BLaER1 treated with 17β-estradiol and CSF1 and Interleukin-3, amounts not matched to agents 10 nM and 100 nM (cell line): Measurements from ENCODE around the gene PCNX1.

Experiments used
- H3K27ac ChIP-seq, 11 experiments: shearing (Covaris generic); formaldehyde crosslinking; 2 replicates each; pipeline ENCODE4 v1.8.1; 2022
- H3K27me3 ChIP-seq, 11 experiments: shearing (Covaris generic); formaldehyde crosslinking; 2 replicates each; pipeline ENCODE4 v1.8.1; 2022
- H3K36me3 ChIP-seq, 11 experiments: shearing (Covaris generic); formaldehyde crosslinking; 2 replicates each; pipeline ENCODE4 v1.8.1; 2022
- H3K4me1 ChIP-seq, 10 experiments: shearing (Covaris generic); formaldehyde crosslinking; 2 replicates each; pipeline ENCODE4 v1.8.1; 2022
- H3K4me2 ChIP-seq, 11 experiments: shearing (Covaris generic); formaldehyde crosslinking; 2 replicates each; pipeline ENCODE4 v1.8.1; 2022
- H3K4me3 ChIP-seq, 10 experiments: shearing (Covaris generic); formaldehyde crosslinking; 2 replicates each; pipeline ENCODE4 v1.8.1; 2022
- H3K9ac ChIP-seq, 11 experiments: shearing (Covaris generic); formaldehyde crosslinking; 2 replicates each; pipeline ENCODE4 v1.8.1; 2022
- H3K9me3 ChIP-seq, 11 experiments: shearing (Covaris generic); formaldehyde crosslinking; replicated peaks in 1 of 11; 2 replicates each; pipeline ENCODE4 v1.8.1; 2022
- H4K20me1 ChIP-seq, 11 experiments: shearing (Covaris generic); formaldehyde crosslinking; 2 replicates each; pipeline ENCODE4 v1.8.1; 2022
- Cebpa-rat ChIP-seq, 11 experiments: shearing (Covaris generic); IDR thresholded peaks; 2 replicates each; pipeline ENCODE4 v1.8.1; 2022

Gene PCNX1

DNA sequence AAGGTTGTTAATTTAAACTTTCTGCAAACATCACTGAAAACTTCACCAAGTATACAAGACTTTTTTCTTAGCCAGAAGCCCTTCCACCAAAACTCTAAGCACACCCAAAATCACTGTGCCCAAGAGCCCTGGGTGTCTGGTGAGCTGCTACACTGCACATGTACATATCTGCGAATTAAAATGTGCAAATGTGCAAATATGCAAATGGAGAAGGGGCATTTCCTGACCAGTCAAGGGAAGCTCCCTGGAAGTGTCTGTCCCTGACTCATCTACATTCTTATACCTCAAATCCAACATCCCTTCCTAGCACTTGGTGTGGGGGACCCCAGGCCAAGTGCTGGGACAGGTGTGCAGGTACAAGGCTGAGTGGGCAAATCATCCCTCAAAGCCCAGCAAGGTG is 123.7 kb downstream of the PCNX1 start:
- peaks cover 0 to 5% (median 2%) of the 10 kb centered on the region in 11 experiments; a peak in 16 of 22 replicates for H3K9me3 ChIP-seq
- TF ChIP-seq Cebpa-rat (IDR thresholded peaks at IDR 0.05) = no peak
- H3K27ac ChIP-seq = no peak overlapping the region
- no peak overlapping the region for H3K4me3 ChIP-seq
- no peak overlapping the region for H3K4me2 ChIP-seq
- peaks cover 0 to 12% (median 0%) of the 10 kb centered on the region in 11 experiments; a peak in 2 of 22 replicates for H4K20me1 ChIP-seq
- no peaks in the 10 kb centered on the region for H3K27me3 ChIP-seq
- H3K9ac ChIP-seq = no peak overlapping the region
- H3K4me1 ChIP-seq = no peaks in the 10 kb centered on the region
- H3K36me3 ChIP-seq = peaks cover 50 to 97% (median 79%) of the 10 kb centered on the region in 11 experiments

DNA sequence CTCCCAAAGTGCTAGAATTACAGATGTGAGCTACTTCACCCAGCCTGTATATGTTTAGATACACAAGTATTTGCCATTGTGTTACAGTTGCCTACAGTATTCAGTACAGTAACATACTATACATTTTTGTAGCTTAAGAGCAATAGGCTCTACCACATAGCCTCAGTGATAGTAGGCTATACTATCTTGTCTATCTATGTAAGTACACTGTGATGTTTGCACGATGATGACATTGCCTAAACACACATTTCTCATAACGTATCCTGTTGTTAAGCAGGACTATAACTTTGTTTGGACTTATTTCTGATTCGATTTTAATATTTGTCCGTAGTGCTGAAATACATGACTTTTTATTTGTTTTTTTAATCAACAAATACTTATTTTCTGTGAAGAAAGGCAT is 129.2 kb downstream of the PCNX1 start:
- Histone ChIP-seq H3K36me3 (peaks cover 64 to 80% (median 75%) of the 10 kb centered on the region in 11 experiments), H3K4me1 (no peaks in the 10 kb centered on the region)

DNA sequence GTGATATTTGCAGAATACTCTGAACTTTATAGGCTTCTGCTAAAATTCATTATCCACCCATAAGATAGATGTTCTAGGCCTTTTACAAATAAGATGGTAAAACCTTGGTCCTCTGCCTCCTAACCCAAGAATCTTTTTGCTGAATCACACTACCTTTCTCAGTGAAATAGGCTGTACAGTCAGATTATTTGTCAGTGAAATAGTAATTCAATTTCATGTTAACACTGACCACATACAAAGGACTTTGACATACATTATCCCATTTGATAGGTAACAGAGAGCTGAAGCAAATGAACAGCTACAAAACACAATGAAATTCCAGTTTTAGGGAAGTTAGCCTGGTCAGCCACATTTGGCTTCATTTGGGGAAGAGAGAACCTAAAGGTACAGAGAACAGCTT is 141.1 kb downstream of the PCNX1 start:
- Histone ChIP-seq H3K27ac (no peak overlapping the region), H3K9me3 (peaks cover 0 to 8% (median 0%) of the 10 kb centered on the region in 11 experiments; a peak in 2 of 22 replicates), H3K4me3 (no peak overlapping the region), H3K36me3 (peaks cover 45 to 97% (median 68%) of the 10 kb centered on the region in 11 experiments), H3K4me1 (no peaks in the 10 kb centered on the region), H4K20me1 (peaks cover 0 to 12% (median 0%) of the 10 kb centered on the region in 11 experiments; a peak in 3 of 22 replicates), H3K27me3 (no peaks in the 10 kb centered on the region), H3K9ac (no peak overlapping the region), H3K4me2 (no peak overlapping the region)
- no peak for TF ChIP-seq Cebpa-rat (IDR thresholded peaks at IDR 0.05)

More for the DNA sequence above, 129.2 kb downstream of the PCNX1 start:
- H3K4me3 ChIP-seq = no peak overlapping the region
- H3K27ac ChIP-seq = no peak overlapping the region
- H3K4me2 ChIP-seq = no peak overlapping the region
- peaks cover 0 to 7% (median 0%) of the 10 kb centered on the region in 11 experiments; a peak in 2 of 22 replicates for H4K20me1 ChIP-seq
- H3K9me3 ChIP-seq = peaks cover 26 to 38% (median 35%) of the 10 kb centered on the region in 11 experiments
- H3K9ac ChIP-seq = no peak overlapping the region
- TF ChIP-seq Cebpa-rat (IDR thresholded peaks at IDR 0.05) = no peak
- no peaks in the 10 kb centered on the region for H3K27me3 ChIP-seq

DNA sequence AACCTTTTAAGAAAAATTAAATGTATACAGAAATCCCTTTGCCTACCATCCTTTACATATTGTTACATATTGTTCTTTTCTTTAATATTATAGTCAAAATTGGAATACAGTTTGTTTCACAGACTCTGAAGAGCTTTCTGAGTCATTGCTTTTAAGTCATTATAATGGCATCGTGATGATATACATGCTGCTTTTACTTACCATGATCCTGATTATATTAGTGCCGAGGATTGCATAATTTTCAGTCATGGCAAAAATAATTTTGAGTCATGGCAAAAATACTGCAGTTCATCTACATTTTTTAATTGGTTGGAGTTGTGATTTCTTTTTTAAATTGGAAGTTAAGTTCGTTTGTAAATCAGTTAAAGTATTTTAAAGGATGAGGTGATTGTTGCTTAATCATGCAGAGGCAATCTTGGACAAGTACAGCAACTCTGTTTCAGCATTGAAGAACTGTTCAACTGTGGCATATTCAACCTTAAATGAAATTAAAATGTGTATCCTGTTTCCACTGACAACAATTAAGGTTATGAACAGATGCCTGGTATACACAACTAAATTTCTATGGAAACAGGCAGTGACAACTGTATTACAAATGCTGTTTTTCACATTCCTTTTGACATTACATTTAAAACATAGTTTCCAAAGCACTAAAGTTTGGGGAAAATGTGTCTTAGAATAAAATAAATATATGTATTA is 142.3 kb downstream of the PCNX1 start:
- Histone ChIP-seq H4K20me1 (peaks cover 0 to 7% (median 0%) of the 10 kb centered on the region in 11 experiments; a peak in 3 of 22 replicates), H3K9ac (no peak overlapping the region), H3K4me3 (no peak overlapping the region), H3K9me3 (no peaks in the 10 kb centered on the region), H3K4me2 (no peak overlapping the region), H3K4me1 (no peaks in the 10 kb centered on the region), H3K36me3 (peaks cover 45 to 98% (median 65%) of the 10 kb centered on the region in 11 experiments), H3K27me3 (no peaks in the 10 kb centered on the region), H3K27ac (no peak overlapping the region)
- no peak for TF ChIP-seq Cebpa-rat (IDR thresholded peaks at IDR 0.05)

DNA sequence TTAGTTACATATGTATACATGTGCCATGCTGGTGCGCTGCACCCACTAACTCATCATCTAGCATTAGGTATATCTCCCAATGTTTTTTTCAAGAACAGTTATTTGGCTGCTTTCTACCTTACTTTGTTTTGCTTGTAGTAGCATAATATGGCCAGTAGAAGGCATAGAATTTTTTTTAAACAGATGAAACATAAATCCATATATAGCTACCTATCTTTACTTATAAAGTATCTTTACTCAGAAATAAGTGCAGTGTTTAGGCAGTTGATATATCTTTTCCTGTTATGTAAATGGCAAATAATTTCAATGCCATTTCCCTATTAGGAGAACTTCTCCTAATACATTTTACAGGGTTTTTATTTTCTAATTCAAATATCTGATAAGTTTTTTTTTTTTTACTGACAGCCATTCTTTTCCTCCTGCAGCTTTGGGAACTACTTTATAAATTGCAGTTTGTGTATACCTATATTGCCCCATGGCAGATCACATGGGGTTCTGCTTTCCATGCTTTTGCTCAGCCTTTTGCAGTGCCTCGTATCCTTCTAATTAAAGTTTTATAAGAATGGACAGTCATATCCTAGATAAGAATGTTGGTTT is 143.1 kb downstream of the PCNX1 start:
- TF ChIP-seq Cebpa-rat (IDR thresholded peaks at IDR 0.05) = no peak
- Histone ChIP-seq H4K20me1 (peaks cover 0 to 7% (median 0%) of the 10 kb centered on the region in 11 experiments; a peak in 3 of 22 replicates), H3K4me3 (no peak overlapping the region), H3K4me2 (no peak overlapping the region), H3K9me3 (no peaks in the 10 kb centered on the region), H3K36me3 (peaks cover 46 to 97% (median 65%) of the 10 kb centered on the region in 11 experiments), H3K4me1 (no peaks in the 10 kb centered on the region), H3K27me3 (no peaks in the 10 kb centered on the region), H3K27ac (no peak overlapping the region), H3K9ac (no peak overlapping the region)

DNA sequence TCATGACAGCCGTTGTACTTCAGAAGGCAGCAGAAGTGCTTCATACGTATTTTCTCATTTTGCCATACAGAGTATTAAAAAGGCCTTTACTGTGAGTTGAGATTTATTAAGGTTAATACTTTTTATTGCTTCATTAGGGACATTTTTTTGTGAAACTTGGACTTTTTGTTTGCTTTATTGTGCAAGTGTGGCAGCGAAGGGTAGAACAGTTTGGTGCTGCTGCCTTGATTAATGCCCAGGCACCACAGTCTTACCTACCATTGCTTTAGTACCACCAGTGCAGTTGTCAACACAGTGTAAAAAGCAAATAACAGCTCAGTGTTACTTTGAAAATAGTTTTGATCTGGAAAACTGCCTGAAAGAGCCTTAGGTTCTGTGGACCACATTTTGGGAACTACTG is 147.4 kb downstream of the PCNX1 start:
- Histone ChIP-seq H3K9me3 (no peaks in the 10 kb centered on the region), H3K4me3 (no peak overlapping the region), H3K27ac (no peak overlapping the region), H3K4me2 (no peak overlapping the region), H3K9ac (no peak overlapping the region), H3K27me3 (no peaks in the 10 kb centered on the region), H4K20me1 (no peaks in the 10 kb centered on the region; a peak in 1 of 22 replicates), H3K4me1 (no peaks in the 10 kb centered on the region), H3K36me3 (peaks cover 64 to 95% (median 83%) of the 10 kb centered on the region in 11 experiments)
- TF ChIP-seq Cebpa-rat (IDR thresholded peaks at IDR 0.05) = no peak

DNA sequence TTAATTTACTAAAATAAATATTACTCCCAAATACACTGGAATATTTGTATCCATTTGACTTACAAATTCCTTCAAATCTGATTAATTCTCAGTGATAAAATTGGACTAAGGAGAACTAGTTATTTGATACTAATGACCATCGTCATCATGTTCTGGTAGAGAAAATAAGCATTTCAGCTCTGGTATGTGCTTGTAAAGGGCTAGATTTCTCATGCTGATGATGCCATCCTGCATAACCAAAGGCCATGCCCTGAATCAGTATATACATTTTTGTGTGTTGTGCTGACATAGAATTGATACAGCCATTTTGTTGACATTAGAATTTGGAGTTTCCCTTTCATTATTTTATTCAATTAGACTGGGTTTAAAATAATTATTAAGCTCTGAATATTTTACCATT is 148.9 kb downstream of the PCNX1 start:
- Histone ChIP-seq H3K4me3 (no peak overlapping the region), H3K9me3 (no peaks in the 10 kb centered on the region), H3K4me1 (no peaks in the 10 kb centered on the region), H4K20me1 (0 out of 22 replicates have a peak, but pooled peaks cover 0 to 3% (median 0%) of the 10 kb centered on the region in 11 experiments), H3K9ac (no peak overlapping the region), H3K4me2 (no peak overlapping the region), H3K36me3 (peaks cover 72 to 100% (median 93%) of the 10 kb centered on the region in 11 experiments), H3K27me3 (no peaks in the 10 kb centered on the region), H3K27ac (no peak overlapping the region)
- TF ChIP-seq Cebpa-rat (IDR thresholded peaks at IDR 0.05) = no peak

DNA sequence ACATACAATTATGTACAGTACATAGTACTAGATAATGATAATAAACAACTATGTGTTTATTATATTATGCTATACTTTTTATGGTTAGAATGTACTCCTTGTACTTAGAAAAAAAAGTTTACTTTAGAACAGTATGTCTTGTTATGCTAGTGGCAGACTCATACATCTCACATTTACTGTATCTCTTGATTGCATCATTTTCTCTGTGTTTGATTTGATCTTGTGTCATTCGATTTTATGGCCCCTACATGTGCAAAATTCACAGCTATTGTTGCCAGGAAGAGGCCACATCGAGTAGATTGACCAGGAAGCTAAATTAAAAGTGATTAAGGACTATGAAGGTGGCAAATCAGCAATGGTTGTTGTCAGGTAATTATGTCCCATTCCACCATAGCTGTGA is 153.0 kb downstream of the PCNX1 start:
- Histone ChIP-seq H3K27ac (no peak overlapping the region), H3K4me2 (no peak overlapping the region), H4K20me1 (0 out of 22 replicates have a peak, but pooled peaks cover 0 to 5% (median 0%) of the 10 kb centered on the region in 11 experiments), H3K27me3 (no peaks in the 10 kb centered on the region), H3K4me3 (no peak overlapping the region), H3K36me3 (peaks cover 78 to 96% (median 89%) of the 10 kb centered on the region in 11 experiments), H3K4me1 (no peaks in the 10 kb centered on the region), H3K9ac (no peak overlapping the region), H3K9me3 (peaks cover 12 to 15% (median 12%) of the 10 kb centered on the region in 11 experiments)
- no peak for TF ChIP-seq Cebpa-rat (IDR thresholded peaks at IDR 0.05)

DNA sequence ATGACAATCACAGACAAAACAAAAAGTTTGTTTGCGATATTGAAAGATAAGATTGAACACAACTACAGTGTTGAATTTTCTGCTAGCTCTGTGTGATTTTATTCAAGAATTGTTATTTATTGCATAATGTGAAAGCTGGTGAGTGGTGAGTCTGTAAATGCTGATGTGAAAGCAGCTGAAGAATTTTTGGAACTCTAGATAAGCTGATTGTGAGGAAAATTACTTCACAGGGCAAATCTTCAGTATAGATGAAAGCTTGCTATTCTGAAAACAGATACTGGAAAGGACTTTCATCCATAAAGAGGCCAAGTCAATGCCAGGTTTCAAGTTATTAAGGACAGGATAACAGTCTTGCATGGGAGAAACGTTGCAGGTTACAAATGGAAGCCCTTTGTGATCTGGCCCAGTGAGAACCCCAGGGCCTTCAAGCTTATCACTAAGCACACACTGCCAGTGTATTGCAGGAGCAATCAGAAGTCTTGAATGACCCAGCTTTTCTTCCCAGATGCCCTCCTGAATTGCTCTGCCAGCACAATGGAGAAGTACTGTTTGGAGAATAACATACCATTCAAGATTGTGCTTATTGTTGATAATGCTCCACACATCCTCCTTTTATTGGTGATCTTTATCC is 153.7 kb downstream of the PCNX1 start:
- 0 out of 22 replicates have a peak, but pooled peaks cover 0 to 5% (median 0%) of the 10 kb centered on the region in 11 experiments for H4K20me1 ChIP-seq
- H3K27me3 ChIP-seq = no peaks in the 10 kb centered on the region
- no peak overlapping the region for H3K27ac ChIP-seq
- peaks cover 82 to 97% (median 88%) of the 10 kb centered on the region in 11 experiments for H3K36me3 ChIP-seq
- no peak overlapping the region for H3K4me3 ChIP-seq
- no peak overlapping the region for H3K9ac ChIP-seq
- H3K9me3 ChIP-seq = peaks cover 16 to 22% (median 17%) of the 10 kb centered on the region in 11 experiments
- TF ChIP-seq Cebpa-rat (IDR thresholded peaks at IDR 0.05) = no peak
- no peaks in the 10 kb centered on the region for H3K4me1 ChIP-seq
- H3K4me2 ChIP-seq = no peak overlapping the region
